HepG2 (cell line): Measurements from ENCODE around the gene OSR1. TPM values are rescaled to one million over a fixed set of nuclear protein-coding genes. Genes with fewer than 3 reads are reported as not detected.
A peak's percentile ranks its signal among the peaks of the same experiment; 100 is the strongest.

Experiments
- BCL3 ChIP-seq: sonication (generic); formaldehyde crosslinking; IDR thresholded peaks from 2 replicates; pipeline ENCODE4 v1.5.1; 2020; ENCODE audit warnings: mild to moderate bottlenecking, missing genetic modification reagents, moderate library complexity
- CTCF ChIP-seq: sonication (generic); formaldehyde crosslinking; IDR thresholded peaks from 2 replicates; pipeline ENCODE4 v1.5.0; 2020; ENCODE audit warnings: mild to moderate bottlenecking, missing genetic modification reagents, moderate library complexity
- GTF2F1 ChIP-seq: fragments of 150-350 bp; IDR thresholded peaks from 2 replicates; pipeline ENCODE4 v1.6.1; 2014; ENCODE audit warnings: low read length
- HDAC1 ChIP-seq: sonication (generic); formaldehyde crosslinking; IDR thresholded peaks from 2 replicates; pipeline ENCODE4 v1.5.1; 2020; ENCODE audit warnings: mild to moderate bottlenecking, missing genetic modification reagents
- HNF4A ChIP-seq: sonication (generic); formaldehyde crosslinking; IDR thresholded peaks from 2 replicates; pipeline ENCODE4 v1.4.0; 2020; ENCODE audit warnings: missing genetic modification reagents
- IKZF1 ChIP-seq: fragments of 450-650 bp; IDR thresholded peaks from 2 replicates; pipeline ENCODE4 v1.7.1; 2016
- KDM1A ChIP-seq: IDR thresholded peaks from 2 replicates; pipeline ENCODE4 v1.6.1; 2016; ENCODE audit warnings: missing compliant biosample characterization
- KLF9 ChIP-seq: IDR thresholded peaks from 2 replicates; pipeline ENCODE4 v1.6.1; 2016; ENCODE audit warnings: low read depth
- MXD3 ChIP-seq: IDR thresholded peaks from 2 replicates; pipeline ENCODE4 v1.6.1; 2016; ENCODE audit warnings: mild to moderate bottlenecking, missing biosample characterization, missing genetic modification reagents
- NBN ChIP-seq: fragments of 450-650 bp; conservative IDR thresholded peaks from 2 replicates; pipeline ENCODE4 v1.6.1; 2017
- NFIB ChIP-seq: sonication (generic); formaldehyde crosslinking; IDR thresholded peaks from 2 replicates; pipeline ENCODE4 v1.9.0; 2021; ENCODE audit warnings: missing genetic modification reagents, mild to moderate bottlenecking, borderline replicate concordance
- RAD51 ChIP-seq: fragments of 450-650 bp; IDR thresholded peaks from 2 replicates; pipeline ENCODE4 v1.6.1; 2016; ENCODE audit warnings: borderline replicate concordance
- RBM39 ChIP-seq: fragments of 200-400 bp; formaldehyde crosslinking; IDR thresholded peaks from one replicate; pipeline ENCODE4 v1.6.1; 2018; ENCODE audit warnings: antibody characterized with exemption, mild to moderate bottlenecking, low read depth, low read length; ENCODE audit not compliant: poor library complexity, severe bottlenecking
- TERF1 ChIP-seq: sonication (generic); formaldehyde crosslinking; IDR thresholded peaks from 2 replicates; pipeline ENCODE4 v1.8.0; 2022; ENCODE audit warnings: mild to moderate bottlenecking, missing genetic modification reagents, moderate library complexity
- ZBTB44 ChIP-seq: sonication (generic); formaldehyde crosslinking; IDR thresholded peaks from 2 replicates; pipeline ENCODE4 v1.4.0; 2020; ENCODE audit warnings: missing genetic modification reagents
- ZFP91 ChIP-seq: sonication (generic); formaldehyde crosslinking; IDR thresholded peaks from 2 replicates; pipeline ENCODE4 v1.9.0; 2022; ENCODE audit warnings: missing genetic modification reagents, mild to moderate bottlenecking, borderline replicate concordance
- ZMYM3 ChIP-seq: sonication (generic); formaldehyde crosslinking; IDR thresholded peaks from 2 replicates; pipeline ENCODE4 v1.5.1; 2020; ENCODE audit warnings: mild to moderate bottlenecking, missing genetic modification reagents
- ZNF274 ChIP-seq: sonication (generic); formaldehyde crosslinking; IDR thresholded peaks from 2 replicates; pipeline ENCODE4 v1.5.1; 2020; ENCODE audit warnings: mild to moderate bottlenecking, missing genetic modification reagents
- ZNF382 ChIP-seq: sonication (generic); formaldehyde crosslinking; IDR thresholded peaks from 2 replicates; pipeline ENCODE4 v1.5.0; 2020; ENCODE audit warnings: missing genetic modification reagents, mild to moderate bottlenecking, borderline replicate concordance
- ZNF605 ChIP-seq: sonication (generic); formaldehyde crosslinking; IDR thresholded peaks from 2 replicates; pipeline ENCODE4 v1.8.0; 2022; ENCODE audit warnings: mild to moderate bottlenecking, missing genetic modification reagents
- ZSCAN25 ChIP-seq: sonication (generic); formaldehyde crosslinking; IDR thresholded peaks from 2 replicates; pipeline ENCODE4 v1.8.0; 2022; ENCODE audit warnings: mild to moderate bottlenecking, missing genetic modification reagents
- ZSCAN31 ChIP-seq: sonication (generic); formaldehyde crosslinking; IDR thresholded peaks from 2 replicates; pipeline ENCODE4 v1.5.0; 2020; ENCODE audit warnings: low read depth, mild to moderate bottlenecking, missing genetic modification reagents
- polyA plus RNA-seq, 8 experiments: library from polyadenylated mRNA; depleted of rRNA in 3 of 8; stranded (reverse) in 7 of 8; unstranded in 1 of 8; fragments of >200 nt; fragmentation: Illumina TruSeq in 4 of 8; extraction: Trizol in 4 of 8; gene quantifications; 2 replicates each; pipeline versions ENCODE4 v1.2.1 to v1.2.3, GENCODE V29; 2011 to 2016; ENCODE audit warnings: low read depth in 4 of 8, missing spikeins in 1 of 8, mixed read lengths in 1 of 8; ENCODE audit not compliant: insufficient read depth in 1 of 8
- total RNA-seq, 5 experiments: library from RNA; depleted of rRNA; stranded (reverse); fragments of >200 nt; fragmentation: Illumina TruSeq; extraction: Trizol; gene quantifications; 2 replicates each; pipeline ENCODE4 v1.2.3, GENCODE V29; 2016; ENCODE audit warnings: low read depth in 1 of 5

The OSR1 gene
- total and polyA plus RNA-seq, 2 of the 13 experiments (the other 11 are each of a cell fraction or from before 2014, with no cell fraction given): 0.63 to 1.1 TPM

- peak; percentile 76 for TF ChIP-seq HDAC1 (CRISPR knock-in tag)
- peak; percentile 26; the same call in 1 of the 2 replicates for TF ChIP-seq ZMYM3 (CRISPR knock-in tag)
- TF ChIP-seq RBM39: peak; percentile 98
- TF ChIP-seq ZBTB44 (CRISPR knock-in tag): peak; percentile 90; the same call in 1 of the 2 replicates
- peak; percentile 65 for TF ChIP-seq KLF9 (CRISPR knock-in tag)
- TF ChIP-seq GTF2F1: no peak
- peak; percentile 87 for TF ChIP-seq ZNF605 (CRISPR knock-in tag)
- TF ChIP-seq ZNF382 (CRISPR knock-in tag): no peak
- TF ChIP-seq KDM1A: peak; percentile 92
- peak; percentile 57; the same call in 1 of the 2 replicates for TF ChIP-seq BCL3
- no peak for TF ChIP-seq IKZF1
- 0 out of 2 replicates have a peak, but pooled peaks have one; percentile 64 for TF ChIP-seq ZNF274
- peak; percentile 88 for TF ChIP-seq ZSCAN31 (CRISPR knock-in tag)
- TF ChIP-seq TERF1 (CRISPR knock-in tag): peak; percentile 82; the same call in 1 of the 2 replicates
- TF ChIP-seq HNF4A: peak; percentile 36
- TF ChIP-seq CTCF (CRISPR knock-in tag): peak; percentile 17; the same call in 1 of the 2 replicates
- no peak for TF ChIP-seq NBN
- no peak for TF ChIP-seq NFIB (CRISPR knock-in tag)
- TF ChIP-seq RAD51: no peak
- TF ChIP-seq ZSCAN25: no peak
- peak; percentile 75 for TF ChIP-seq MXD3 (CRISPR knock-in tag)
- TF ChIP-seq ZFP91: peak; percentile 91
These were observed 10.5 kb downstream of the OSR1 start (continued) for GRCh38 chr2:19347619-19348562.
